GM12878 (cell line): ENCODE data around the gene CCBE1. TPM values are rescaled to one million over a fixed set of nuclear protein-coding genes. Genes with fewer than 3 reads are reported as not detected.

Source experiments
- ATAC-seq: fragments of 200-7000 bp; cut with Tn5 transposase; 3 replicates; pipeline ENCODE4 v1.9.1; 2020; ENCODE audit warnings: mild to moderate bottlenecking, moderate library complexity
- BruUV-seq: library from RNA; stranded (reverse); fragments of 400-500 nt; replicated peaks from 2 replicates; lab custom pipeline; 2021; lab: Mats Ljungman, UMichigan
- CTCF ChIA-PET: fragments of 300-600 bp; sonication (Branson Sonifier 250); formaldehyde crosslinking; extraction: SDS; loops from one replicate; lab custom pipeline; 2021; ENCODE audit warnings: inconsistent platforms; lab: Yijun Ruan, JAX
- POLR2A ChIA-PET: fragments of 350-600 bp; formaldehyde crosslinking; extraction: SDS; loops from one replicate; lab custom pipeline; 2021; ENCODE audit warnings: inconsistent platforms; lab: Charles Lee
- RAD21 ChIA-PET: fragments of 300-600 bp; sonication (Branson Sonifier 250); formaldehyde crosslinking; loops from one replicate; lab custom pipeline; 2023; ENCODE audit warnings: antibody characterized with exemption; ENCODE audit not compliant: unreplicated experiment; lab: Charles Lee
- SMC1A ChIA-PET: fragments of 300-600 bp; sonication (Branson Sonifier 250); formaldehyde crosslinking; loops from one replicate; lab custom pipeline; 2023; ENCODE audit not compliant: unreplicated experiment, uncharacterized antibody; lab: Charles Lee
- DNase-seq: peaks from one replicate; pipeline ENCODE4 v3.0.0-alpha.2; 2011; ENCODE audit warnings: low read depth, low spot score
- FAIRE-seq: peaks from 3 replicates; lab custom pipeline; 2011; peaks lifted over from hg19 to GRCh38; lab: Jason Lieb, UNC
- H2AFZ ChIP-seq: 2 replicates; pipeline ENCODE4 v1.6.0; 2011; ENCODE audit warnings: low read depth, low read length, control low read depth; ENCODE audit not compliant: control insufficient read depth
- H3K27ac ChIP-seq: 2 replicates; pipeline ENCODE4 v1.5.1; 2011; ENCODE audit warnings: control low read depth; ENCODE audit not compliant: control insufficient read depth, insufficient read depth
- H3K27me3 ChIP-seq, 2 experiments: replicated peaks in 1 of 2; 2 replicates each; pipeline versions ENCODE4 v1.6.0 to v1.6.1; 2011; ENCODE audit warnings: low read length in 1 of 2; ENCODE audit not compliant: control insufficient read depth in 2 of 2, insufficient read depth in 2 of 2
- H3K36me3 ChIP-seq, 2 experiments: 2 replicates each; pipeline ENCODE4 v1.5.1; 2011; ENCODE audit warnings: low read length in 1 of 2; ENCODE audit not compliant: control insufficient read depth in 2 of 2, insufficient read depth in 2 of 2
- H3K4me1 ChIP-seq: 2 replicates; pipeline ENCODE4 v1.6.1; 2011; ENCODE audit warnings: mild to moderate bottlenecking, low read length, moderate library complexity, mixed read lengths; ENCODE audit not compliant: control insufficient read depth, insufficient read depth
- H3K4me2 ChIP-seq: 2 replicates; pipeline ENCODE4 v1.6.0; 2011; ENCODE audit warnings: control low read depth; ENCODE audit not compliant: control insufficient read depth, insufficient read depth
- H3K4me3 ChIP-seq: fragments of 200-600 bp; sonication (generic); 2 replicates; pipeline ENCODE4 v1.5.1; 2016
- H3K79me2 ChIP-seq: 2 replicates; pipeline ENCODE4 v1.6.0; 2011; ENCODE audit warnings: low read length; ENCODE audit not compliant: control insufficient read depth, insufficient read depth
- H3K9ac ChIP-seq: 2 replicates; pipeline ENCODE4 v1.8.0; 2011; ENCODE audit warnings: low read length, control low read depth, mixed read lengths; ENCODE audit not compliant: control insufficient read depth, insufficient read depth
- H3K9me3 ChIP-seq: replicated peaks from 3 replicates; pipeline ENCODE4 v1.5.1; 2011; ENCODE audit warnings: mild to moderate bottlenecking, low read length; ENCODE audit not compliant: control insufficient read depth, insufficient read depth
- H4K20me1 ChIP-seq: 2 replicates; pipeline ENCODE4 v1.6.0; 2011; ENCODE audit not compliant: control insufficient read depth, insufficient read depth
- ATF2 ChIP-seq: IDR thresholded peaks from 2 replicates; pipeline ENCODE4 v1.6.1; 2012; ENCODE audit warnings: low read length, inconsistent platforms
- EED ChIP-seq: sonication (generic); IDR thresholded peaks from 2 replicates; pipeline ENCODE4 v1.6.1; 2016; ENCODE audit warnings: antibody characterized with exemption, low read depth
- EP300 ChIP-seq, 2 experiments: fragments of 150-350 bp in 1 of 2; IDR thresholded peaks; 2 replicates each; pipeline ENCODE4 v1.6.1; 2011 to 2012; ENCODE audit warnings: low read depth in 2 of 2, low read length in 2 of 2, borderline replicate concordance in 1 of 2, improper control_type of control experiment in 1 of 2, inconsistent platforms in 1 of 2; ENCODE audit not compliant: control insufficient read depth in 1 of 2
- ESRRA ChIP-seq: IDR thresholded peaks from 2 replicates; pipeline ENCODE4 v1.6.1; 2012; ENCODE audit warnings: mild to moderate bottlenecking, low read length, improper control_type of control experiment
- JUND ChIP-seq: IDR thresholded peaks from 2 replicates; pipeline ENCODE4 v1.6.1; 2012; ENCODE audit warnings: low read depth, mild to moderate bottlenecking, low read length, improper control_type of control experiment, moderate library complexity
- KLF5 ChIP-seq: fragments of 450-650 bp; IDR thresholded peaks from 2 replicates; pipeline ENCODE4 v1.6.1; 2014; ENCODE audit warnings: mild to moderate bottlenecking; ENCODE audit not compliant: partially characterized antibody
- LARP7 ChIP-seq: fragments of 450-650 bp; IDR thresholded peaks from 2 replicates; pipeline ENCODE4 v1.6.1; 2017; ENCODE audit warnings: mild to moderate bottlenecking
- POU2F2 ChIP-seq: IDR thresholded peaks from 3 replicates; pipeline ENCODE4 v1.6.1; 2011; ENCODE audit warnings: low read depth, mild to moderate bottlenecking, low read length, borderline replicate concordance
- RFX5 ChIP-seq: IDR thresholded peaks from 2 replicates; pipeline ENCODE4 v1.6.1; 2011; ENCODE audit warnings: low read depth, low read length, improper control_type of control experiment
- RUNX3 ChIP-seq: IDR thresholded peaks from 2 replicates; pipeline ENCODE4 v1.6.1; 2012; ENCODE audit warnings: low read length, inconsistent platforms
- SIX5 ChIP-seq: IDR thresholded peaks from 2 replicates; pipeline ENCODE4 v1.6.1; 2011; ENCODE audit warnings: mild to moderate bottlenecking, low read depth, low read length, moderate library complexity; ENCODE audit not compliant: severe bottlenecking
- SKIL ChIP-seq: fragments of 450-650 bp; IDR thresholded peaks from 2 replicates; pipeline ENCODE4 v1.6.1; 2017; ENCODE audit warnings: mild to moderate bottlenecking, low read depth, inconsistent platforms; ENCODE audit not compliant: poor library complexity, severe bottlenecking
- SP1 ChIP-seq: IDR thresholded peaks from one replicate; pipeline ENCODE4 v1.6.1; 2011; ENCODE audit warnings: low read depth, low read length
- TCF7 ChIP-seq: IDR thresholded peaks from 2 replicates; pipeline ENCODE4 v1.6.1; 2014; ENCODE audit warnings: antibody characterized with exemption, borderline replicate concordance
- WGBS: methylation state at CpG from one replicate; pipeline ENCODE4 v1.1.6; 2016; ENCODE audit warnings: low lambda C conversion rate; ENCODE audit not compliant: insufficient replicate concordance, insufficient coverage; ENCODE audit errors: missing lambda C conversion rate; 5-methylcytosine and 5-hydroxymethylcytosine counted together
- in situ Hi-C: fragments of 300-500 bp; cut with MboI; formaldehyde crosslinking; loops from 9 replicates; pipeline ENCODE4 v1.14.3; 2018; ENCODE audit warnings: mixed read lengths
- intact Hi-C: fragments of 100-400 bp; cut with micrococcal nuclease; formaldehyde crosslinking; loops from one replicate; pipeline ENCODE4 v1.14.2; 2022; ENCODE audit not compliant: unreplicated experiment
- polyA plus RNA-seq, 11 experiments: library from polyadenylated mRNA; depleted of rRNA in 4 of 11; unstranded in 6 of 11; stranded (reverse) in 5 of 11; fragments of >200 nt; fragmentation: Nextera tagmentation in 4 of 11; fragmentation: Illumina TruSeq in 1 of 11; extraction: Ambion mirVana in 4 of 11; extraction: Trizol in 1 of 11; gene quantifications; 1 replicate in 1 of 11; 2 replicates in 10 of 11; pipeline versions ENCODE4 v1.2.1 to v1.2.3, GENCODE V29; 2011 to 2016; ENCODE audit warnings: inconsistent platforms in 2 of 11, missing spikeins in 2 of 11, low read depth in 1 of 11
- total RNA-seq, 4 experiments: library from RNA; depleted of rRNA in 3 of 4; stranded (reverse); fragments of >200 nt in 3 of 4; fragmentation: Illumina TruSeq in 1 of 4; extraction: Trizol in 1 of 4; gene quantifications; 2 replicates each; pipeline versions ENCODE4 v1.2.1 to v1.2.3, GENCODE V29; 2013 to 2021
- TF ChIP-seq, protein P1 (sequence below): fragments of 150-350 bp; IDR thresholded peaks from 2 replicates; pipeline ENCODE4 v1.6.1; 2014; ENCODE audit warnings: mild to moderate bottlenecking, low read depth, low read length
- TF ChIP-seq, protein P2 (sequence below): fragments of 450-650 bp; IDR thresholded peaks from 2 replicates; pipeline ENCODE4 v1.6.1; 2017; ENCODE audit warnings: low read depth, mild to moderate bottlenecking, moderate library complexity

Gene CCBE1
- total and polyA plus RNA-seq, 10 of the 15 experiments (the other 5 are each of a cell fraction or from before 2014, with no cell fraction given), result 0.03 to 0.49 (median 0.04) TPM; not detected in 7

- Histone ChIP-seq H3K4me1 (no peaks in the 10 kb centered on the region), H4K20me1 (no peaks in the 10 kb centered on the region), H3K9me3 (no peaks in the 10 kb centered on the region), H3K27ac (no peak overlapping the region), H3K27me3 (no peaks in the 10 kb centered on the region), H3K4me3 (no peak overlapping the region), H2AFZ (no peak overlapping the region), H3K36me3 (no peaks in the 10 kb centered on the region), H3K4me2 (no peak overlapping the region), H3K9ac (no peak overlapping the region), H3K79me2 (no peaks in the 10 kb centered on the region)
- WGBS, result 0% methylated on average over 1 of the region's 1 CpG
- ChIA-PET CTCF (interaction anchor here (0.8 kb wide), 1 partner anchor 13 kb away, joined by 3 read pairs; no protein-coding TSS in a partner anchor), POLR2A (interaction anchor here (0.6 kb wide), 1 partner anchor 103 kb away, joined by 3 read pairs; no protein-coding TSS in a partner anchor), RAD21 (interaction anchor here (0.7 kb wide), 1 partner anchor 92 kb away, joined by 3 read pairs; no protein-coding TSS in a partner anchor), SMC1A (no interaction called here)
- intact Hi-C loops, result no loop called here
- in situ Hi-C loops, result no loop called here
- no peak for DNase-seq
- no TSS peak for BruUV-seq
- FAIRE-seq, result no peak
- no peak for ATAC-seq
- TF ChIP-seq EED (no peak), SKIL (no peak), POU2F2 (no peak), TCF7 (no peak), RFX5 (no peak), JUND (no peak), ATF2 (no peak), RUNX3 (no peak), KLF5 (no peak), SP1 (no peak), EP300 (IDR thresholded peaks at IDR 0.05; ENCODE audit: borderline replicate concordance in 1 of 2, control insufficient read depth in 1 of 2, low read depth in 2 of 2, low read length in 2 of 2) (no peak), LARP7 (no peak), ESRRA (no peak), SIX5 (no peak)
- TF ChIP-seq, protein P1, sequence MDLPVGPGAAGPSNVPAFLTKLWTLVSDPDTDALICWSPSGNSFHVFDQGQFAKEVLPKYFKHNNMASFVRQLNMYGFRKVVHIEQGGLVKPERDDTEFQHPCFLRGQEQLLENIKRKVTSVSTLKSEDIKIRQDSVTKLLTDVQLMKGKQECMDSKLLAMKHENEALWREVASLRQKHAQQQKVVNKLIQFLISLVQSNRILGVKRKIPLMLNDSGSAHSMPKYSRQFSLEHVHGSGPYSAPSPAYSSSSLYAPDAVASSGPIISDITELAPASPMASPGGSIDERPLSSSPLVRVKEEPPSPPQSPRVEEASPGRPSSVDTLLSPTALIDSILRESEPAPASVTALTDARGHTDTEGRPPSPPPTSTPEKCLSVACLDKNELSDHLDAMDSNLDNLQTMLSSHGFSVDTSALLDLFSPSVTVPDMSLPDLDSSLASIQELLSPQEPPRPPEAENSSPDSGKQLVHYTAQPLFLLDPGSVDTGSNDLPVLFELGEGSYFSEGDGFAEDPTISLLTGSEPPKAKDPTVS, result no peak
- TF ChIP-seq, protein P2, sequence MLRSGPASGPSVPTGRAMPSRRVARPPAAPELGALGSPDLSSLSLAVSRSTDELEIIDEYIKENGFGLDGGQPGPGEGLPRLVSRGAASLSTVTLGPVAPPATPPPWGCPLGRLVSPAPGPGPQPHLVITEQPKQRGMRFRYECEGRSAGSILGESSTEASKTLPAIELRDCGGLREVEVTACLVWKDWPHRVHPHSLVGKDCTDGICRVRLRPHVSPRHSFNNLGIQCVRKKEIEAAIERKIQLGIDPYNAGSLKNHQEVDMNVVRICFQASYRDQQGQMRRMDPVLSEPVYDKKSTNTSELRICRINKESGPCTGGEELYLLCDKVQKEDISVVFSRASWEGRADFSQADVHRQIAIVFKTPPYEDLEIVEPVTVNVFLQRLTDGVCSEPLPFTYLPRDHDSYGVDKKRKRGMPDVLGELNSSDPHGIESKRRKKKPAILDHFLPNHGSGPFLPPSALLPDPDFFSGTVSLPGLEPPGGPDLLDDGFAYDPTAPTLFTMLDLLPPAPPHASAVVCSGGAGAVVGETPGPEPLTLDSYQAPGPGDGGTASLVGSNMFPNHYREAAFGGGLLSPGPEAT, result no peak
Observed at GRCh38 chr18:59730896-59731295, 33.7 kb upstream of the CCBE1 start.
